GM19239 (cell line): ENCODE results near the gene OTOP3.
"Not testable (repeated sequence)": the region's sequence is repeated elsewhere in the genome, so short reads cannot be mapped to it uniquely, and the experiment has no call there.

Experiments
- DNase-seq: peaks from one replicate; pipeline ENCODE4 v3.0.0; 2011; ENCODE audit warnings: low spot score; ENCODE audit not compliant: insufficient read length
- FAIRE-seq: peaks from 2 replicates; lab custom pipeline; 2011; peaks lifted over from hg19 to GRCh38; lab: Jason Lieb, UNC

The OTOP3 gene

GRCh38 chr17:74935585-74936469 lies at the start of gene OTOP3:
OTOP3 (plus strand) TSS chr17:74935898; CDS start chr17:74935922, 24 bp downstream.
- no peak for DNase-seq
- FAIRE-seq, result no peak

- FAIRE-seq, result no peak
- no peak for DNase-seq
These were observed 47.2 kb upstream of the OTOP3 start for GRCh38 chr17:74888469-74888868.

GRCh38 chr17:74890554-74890953 lies 45.1 kb upstream of the OTOP3 start:
- DNase-seq, result no peak
- FAIRE-seq, result no peak

- no peak for FAIRE-seq
- DNase-seq, result no peak
These were observed 43.5 kb upstream of the OTOP3 start for GRCh38 chr17:74892013-74892841.

- DNase-seq (no peak), FAIRE-seq (no peak)
These were observed 42.5 kb upstream of the OTOP3 start, which contains the start of gene FADS6 for GRCh38 chr17:74892974-74893911. FADS6 (minus strand) TSS chr17:74893633; CDS start chr17:74893595, 38 bp downstream.

- DNase-seq (no peak), FAIRE-seq (no peak)
These were observed 41.6 kb upstream of the OTOP3 start for GRCh38 chr17:74893936-74894671.

GRCh38 chr17:74898376-74898946 lies 37.2 kb upstream of the OTOP3 start:
- DNase-seq, result no peak
- no peak for FAIRE-seq

- no peak for FAIRE-seq
- no peak for DNase-seq
These were observed 35.5 kb upstream of the OTOP3 start for GRCh38 chr17:74900208-74900607.

GRCh38 chr17:74901353-74902135 lies 34.2 kb upstream of the OTOP3 start:
- DNase-seq, result no peak

GRCh38 chr17:74903034-74903433 lies 32.7 kb upstream of the OTOP3 start:
- DNase-seq (no peak), FAIRE-seq (no peak)

More at GRCh38 chr17:74901353-74902135, 34.2 kb upstream of the OTOP3 start:
- no peak for FAIRE-seq

GRCh38 chr17:74903671-74904070 lies 32.0 kb upstream of the OTOP3 start:
- FAIRE-seq (no peak), DNase-seq (no peak)

GRCh38 chr17:74904687-74905409 lies 30.9 kb upstream of the OTOP3 start:
- FAIRE-seq (no peak), DNase-seq (no peak)

GRCh38 chr17:74906214-74906793 lies 29.4 kb upstream of the OTOP3 start:
- not testable (repeated sequence) for FAIRE-seq, DNase-seq

- no peak for FAIRE-seq
These were observed 28.7 kb upstream of the OTOP3 start for GRCh38 chr17:74907012-74907411.

GRCh38 chr17:74909097-74909496 lies 26.6 kb upstream of the OTOP3 start:
- FAIRE-seq, DNase-seq: not testable (repeated sequence)

More at GRCh38 chr17:74907012-74907411, 28.7 kb upstream of the OTOP3 start:
- DNase-seq, result no peak

- not testable (repeated sequence) for FAIRE-seq, DNase-seq
These were observed 24.3 kb upstream of the OTOP3 start for GRCh38 chr17:74911423-74911822.
